Adrenal gland (tissue), 5 donors: ENCODE data around the gene ADH6.

Experiments
- CTCF ChIP-seq, 6 experiments: fragments of 450-650 bp in 4 of 6; fragments of 200-600 bp in 2 of 6; sonication (generic) in 1 of 6; IDR thresholded peaks; 1 replicate in 5 of 6; 2 replicates in 1 of 6; pipeline versions ENCODE4 v1.5.1 to v1.8.0; 2016 to 2021; ENCODE audit warnings: antibody characterized with exemption in 6 of 6, mild to moderate bottlenecking in 2 of 6, moderate library complexity in 1 of 6
- POLR2A ChIP-seq, 2 donors: fragments of 450-650 bp; IDR thresholded peaks; one replicate each; pipeline ENCODE4 v1.6.1; 2017; ENCODE audit warnings: antibody characterized with exemption in 2 of 2, mild to moderate bottlenecking in 2 of 2, moderate library complexity in 1 of 2
- donor health status: DM: no; HTN: no; CAD: no.

- TF ChIP-seq POLR2A (IDR thresholded peaks at IDR 0.05), result no peak
- no peak for TF ChIP-seq CTCF (IDR thresholded peaks at IDR 0.05)
Observed at GRCh38 chr4:99159699-99160098, 59.3 kb downstream of the ADH6 start.
